Mesenteric fat pad (tissue), 1 donor: ENCODE results near the gene HLCS. TPM values are rescaled to one million over a fixed set of nuclear protein-coding genes. Genes with fewer than 3 reads are reported as not detected.

Experiments used
- DNase-seq: peaks from one replicate; pipeline ENCODE4 v3.0.0-alpha.2; 2020; ENCODE audit warnings: low spot score
- total RNA-seq: library from RNA; stranded (reverse); fragmentation: NEBNext Ultra II Directional; extraction: Animal tissue kit (Norgen Biotek cat#: 25700); gene quantifications from one replicate; pipeline ENCODE4 v1.2.1, GENCODE V29; 2021
- donor health status: DM: yes; HTN: yes; CAD: no.

Gene HLCS
- total RNA-seq, 1 donor from 2014 or later, result 18.8 TPM

GRCh38 chr21:36851121-36851520, 115.3 kb downstream of the HLCS start:
- DNase-seq, result no peak

DNA sequence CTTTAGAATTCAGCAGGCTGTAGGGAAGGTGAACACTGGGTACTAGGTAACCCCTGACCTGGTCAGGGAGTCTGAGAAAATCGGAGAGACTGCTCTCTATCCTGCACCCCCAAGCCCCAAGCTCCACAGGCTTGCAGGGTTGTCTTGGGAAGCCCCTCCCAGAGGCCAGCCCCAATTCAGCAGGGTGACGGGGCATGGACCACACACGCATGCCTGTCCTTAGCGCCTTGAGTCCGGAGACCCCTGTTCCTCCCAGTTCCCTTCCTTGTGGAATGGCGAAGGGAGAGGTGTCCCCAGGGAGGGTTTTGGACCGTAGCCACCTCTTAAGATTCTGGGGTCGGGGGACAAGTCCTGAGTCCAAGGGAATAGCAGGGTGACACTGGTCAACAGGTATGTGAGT, 116.1 kb downstream of the HLCS start:
- DNase-seq, result no peak

DNA sequence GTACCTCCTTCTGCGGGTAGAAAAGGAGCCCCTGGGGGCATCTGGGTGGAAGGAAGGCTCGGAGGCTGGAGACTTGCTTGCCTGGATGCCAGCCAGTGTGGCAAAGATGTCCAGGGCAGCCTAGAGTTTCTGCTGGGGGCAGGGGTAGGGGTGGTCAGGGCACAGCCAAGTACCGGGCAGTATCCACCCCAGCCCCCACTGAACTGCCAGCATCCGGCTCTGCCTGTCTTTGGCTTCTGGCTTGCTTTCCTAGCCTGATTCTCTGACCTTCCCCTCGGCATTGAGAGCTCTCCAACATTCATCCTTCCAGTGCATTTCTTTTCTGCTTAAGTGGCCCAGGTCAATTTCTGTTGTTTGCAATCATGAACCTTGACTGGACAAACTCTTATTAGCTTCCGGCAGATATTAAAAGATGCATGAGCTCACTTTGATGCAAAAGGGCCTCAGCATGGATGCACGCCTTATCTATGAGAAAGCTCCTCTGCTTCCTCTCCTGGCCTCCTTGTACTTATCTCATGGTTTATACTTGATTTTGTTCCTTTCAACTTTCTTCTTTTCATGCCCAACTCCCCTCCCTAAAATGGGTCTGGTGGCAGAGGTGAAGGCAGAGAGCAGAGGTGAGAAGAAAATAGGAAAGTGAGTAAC, 116.9 kb downstream of the HLCS start:
- no peak for DNase-seq

- no peak for DNase-seq
These were observed 117.7 kb downstream of the HLCS start for GRCh38 chr21:36848730-36849274.

- no peak for DNase-seq
These were observed 119.3 kb downstream of the HLCS start for GRCh38 chr21:36847189-36847588.

DNA sequence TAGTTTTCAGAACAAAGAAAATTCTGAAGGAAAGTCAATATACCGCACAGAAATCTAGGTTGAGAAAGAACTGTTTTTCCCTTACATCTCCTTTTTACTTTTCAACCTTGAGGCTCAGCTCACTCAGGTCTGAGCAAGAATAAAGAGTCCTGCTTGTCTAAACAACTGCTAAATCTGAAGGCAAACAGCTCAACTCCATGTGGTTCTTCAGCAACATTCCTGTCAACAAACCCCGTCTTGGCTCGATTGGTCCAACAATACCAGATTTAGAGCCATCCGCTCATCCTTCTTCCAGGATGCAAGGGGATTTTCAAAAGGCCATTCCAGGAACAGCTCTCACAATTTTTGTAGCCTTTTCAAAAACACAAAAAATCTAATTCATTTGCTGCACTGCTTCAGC, 119.8 kb downstream of the HLCS start:
- DNase-seq, result no peak

DNA sequence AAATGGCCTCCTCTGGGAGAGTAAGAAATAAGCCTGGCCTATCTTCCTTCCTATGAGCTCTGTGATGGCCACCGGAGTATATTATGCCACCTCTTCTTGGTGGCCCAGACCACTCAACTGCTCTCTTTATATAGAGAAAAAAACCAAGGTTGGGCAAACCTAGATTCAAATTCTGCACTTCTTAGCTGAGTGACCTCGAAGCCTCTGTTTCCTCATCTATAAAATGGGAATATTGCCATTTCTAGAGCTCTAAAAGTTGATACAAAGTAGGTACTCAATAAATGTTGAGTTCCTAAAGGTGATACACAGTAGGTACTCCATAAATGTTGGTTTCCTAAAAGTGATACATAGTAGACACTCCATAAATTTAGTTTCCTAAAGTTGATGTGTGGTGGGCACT, 120.7 kb downstream of the HLCS start:
- DNase-seq, result no peak

GRCh38 chr21:36845070-36845469, 121.4 kb downstream of the HLCS start:
- no peak for DNase-seq

- no peak for DNase-seq
These were observed 124.6 kb downstream of the HLCS start for GRCh38 chr21:36841866-36842265.

- no peak for DNase-seq
These were observed 126.7 kb downstream of the HLCS start for GRCh38 chr21:36839735-36840134.

DNA sequence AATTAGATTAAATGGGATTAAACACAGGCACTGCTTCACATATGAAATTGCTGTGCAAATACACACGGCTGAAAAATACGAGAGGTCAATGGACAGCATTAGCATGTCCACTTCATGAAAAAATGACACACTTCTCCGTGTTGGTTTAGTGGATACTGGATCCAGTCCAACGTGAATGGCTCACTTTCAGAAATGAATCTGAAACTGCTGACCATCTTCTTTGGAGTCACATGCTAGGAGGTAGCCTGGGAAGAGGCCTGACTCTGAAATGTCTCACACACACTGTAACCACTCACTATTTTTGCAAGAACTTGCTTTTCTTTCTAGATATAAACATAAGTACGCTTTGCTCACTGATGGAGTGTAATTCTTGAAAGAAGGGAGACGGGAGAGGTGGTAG, 127.3 kb downstream of the HLCS start:
- DNase-seq, result no peak

GRCh38 chr21:36835383-36835795, 131.1 kb downstream of the HLCS start:
- DNase-seq, result no peak

DNA sequence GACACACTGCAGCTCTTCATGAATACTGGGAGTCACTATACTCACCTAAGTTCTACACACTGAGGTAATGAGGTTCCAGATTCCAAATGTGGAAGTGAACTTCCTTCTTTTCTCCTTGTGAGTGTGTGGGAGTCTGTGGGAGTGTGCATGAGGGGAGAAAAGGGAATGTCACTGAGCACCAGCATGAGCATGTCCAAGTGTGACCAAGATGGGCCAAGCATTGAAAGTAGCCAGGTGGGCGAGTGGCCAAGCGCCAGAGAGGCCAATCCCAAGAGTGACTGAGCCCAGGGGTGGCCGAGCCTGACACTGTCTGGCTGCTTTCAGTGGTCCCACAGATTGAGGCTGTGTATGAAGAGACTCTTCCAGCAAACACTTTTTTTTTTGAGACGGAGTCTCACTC, 132.3 kb downstream of the HLCS start:
- DNase-seq, result no peak

DNA sequence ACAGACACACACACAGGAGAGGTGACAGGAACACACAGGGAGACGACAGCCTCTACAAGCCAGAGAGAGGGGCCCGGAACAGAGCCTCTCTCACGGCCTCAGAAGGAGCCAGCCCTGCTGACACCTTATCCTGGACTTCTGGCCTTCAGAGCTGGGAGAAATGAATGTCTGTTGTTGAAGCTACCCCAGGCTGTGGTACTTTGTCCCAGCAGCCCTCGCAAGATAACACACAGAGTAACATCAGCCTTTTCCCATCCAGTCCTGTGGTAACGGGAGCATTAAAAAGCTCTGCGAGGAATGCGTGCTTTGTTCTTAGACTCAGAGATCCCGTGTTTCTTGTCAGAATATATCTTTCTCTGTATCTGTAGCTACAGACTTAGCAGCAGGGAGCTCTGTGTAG, 136.4 kb downstream of the HLCS start:
- no peak for DNase-seq

- no peak for DNase-seq
These were observed 137.5 kb downstream of the HLCS start for GRCh38 chr21:36828891-36829515.

- no peak for DNase-seq
These were observed 138.3 kb downstream of the HLCS start for GRCh38 chr21:36828208-36828607.

- no peak for DNase-seq
These were observed 140.8 kb downstream of the HLCS start for GRCh38 chr21:36825658-36826057.

DNA sequence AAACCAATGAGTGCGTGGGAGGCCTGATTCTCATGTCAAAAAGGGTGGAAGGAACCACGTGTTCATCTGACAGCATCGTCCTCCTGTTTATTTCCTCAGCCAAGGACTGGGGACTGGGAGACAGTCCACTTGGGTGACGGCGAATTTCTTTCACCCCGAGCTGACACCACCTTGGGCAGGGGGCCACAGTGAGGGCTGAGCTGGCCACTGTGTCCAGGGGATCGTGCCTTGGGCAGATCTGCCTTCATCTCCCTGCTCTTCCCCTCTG, 145.5 kb downstream of the HLCS start:
- DNase-seq, result no peak

DNA sequence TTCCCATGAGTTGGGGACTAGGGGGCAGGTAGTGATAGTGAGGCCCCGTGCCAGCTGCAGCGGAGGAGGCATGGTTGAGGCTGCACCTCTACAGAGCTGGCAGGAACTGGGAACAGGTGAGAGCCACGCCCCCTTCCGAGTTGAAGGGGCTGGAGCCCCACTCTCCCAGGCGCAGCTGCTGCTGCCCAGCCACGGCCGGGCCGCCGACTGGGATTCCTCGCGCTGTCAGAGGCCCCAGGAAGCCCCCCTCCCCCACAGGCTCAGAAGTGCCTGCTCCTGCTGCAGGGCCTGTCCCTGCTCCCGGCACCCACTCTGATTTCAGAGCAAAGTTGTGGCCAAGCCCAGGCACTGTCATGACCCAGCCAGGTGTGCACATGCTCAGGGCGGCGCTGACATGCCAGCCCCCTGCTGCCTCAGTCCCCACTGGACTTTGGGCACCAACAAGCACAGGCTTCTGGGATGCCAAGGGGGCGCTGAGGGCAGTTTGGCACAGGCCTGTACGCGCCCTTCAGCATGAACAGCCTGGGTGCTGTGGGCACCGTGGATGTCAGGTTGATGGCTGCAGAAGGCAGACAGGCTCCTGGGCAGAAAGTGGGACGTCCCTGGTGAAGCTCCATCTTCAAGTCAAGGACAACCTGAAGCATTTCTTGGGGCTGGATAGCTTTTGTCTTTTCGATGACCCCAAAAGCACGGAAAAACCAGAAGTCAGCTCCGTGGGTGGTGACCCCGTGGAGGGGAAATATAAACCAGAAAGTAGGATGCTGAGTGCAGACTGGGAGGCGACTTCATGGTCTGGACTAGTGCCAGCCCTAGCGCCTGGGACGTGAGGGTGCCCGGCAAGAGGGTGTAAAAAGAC, 146.1 kb downstream of the HLCS start:
- DNase-seq, result no peak

DNA sequence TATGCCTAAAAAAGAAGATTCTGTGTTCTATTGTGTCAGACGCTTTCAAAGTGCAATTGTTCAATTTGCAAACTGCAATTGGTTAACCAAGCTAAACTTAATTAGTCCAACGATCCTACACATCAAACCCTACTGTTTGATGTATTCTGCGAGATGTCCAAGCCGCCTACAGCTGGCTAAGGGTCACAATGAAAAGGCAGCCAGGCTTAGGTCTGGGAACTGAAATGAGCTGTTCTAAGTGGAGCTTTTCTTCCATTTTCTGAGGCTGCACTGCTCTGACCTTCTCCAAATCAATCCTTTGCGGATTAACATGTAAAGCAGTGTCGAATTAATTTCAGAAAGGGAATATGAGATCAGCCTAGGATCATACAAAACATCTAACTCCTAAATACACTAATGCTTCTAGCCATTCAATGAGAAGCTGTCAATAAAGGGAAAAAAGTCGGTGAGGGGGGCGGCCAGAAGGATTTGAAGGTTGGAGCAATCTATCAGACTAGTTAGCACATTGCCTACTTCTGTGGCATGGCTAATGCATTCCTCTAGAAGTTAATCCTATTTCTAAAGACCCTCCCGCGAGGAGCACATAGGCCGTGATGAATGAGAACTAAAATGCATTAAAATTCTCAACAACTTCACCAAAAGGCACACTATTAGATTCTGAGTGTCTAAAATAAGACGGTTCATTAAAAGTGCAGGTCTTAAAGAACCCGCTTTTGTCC, 148.6 kb downstream of the HLCS start:
- DNase-seq, result no peak

GRCh38 chr21:36816561-36817130, 149.8 kb downstream of the HLCS start:
- DNase-seq, result no peak
